GM23248 (cell line): ENCODE results near the gene ESR2.

Source experiments
- EZH2 ChIP-seq: fragments of 200-600 bp; sonication (generic); IDR thresholded peaks from 2 replicates; pipeline ENCODE4 v1.6.1; 2018; ENCODE audit warnings: antibody characterized with exemption, mild to moderate bottlenecking; ENCODE audit not compliant: insufficient read depth, poor library complexity, severe bottlenecking
- EZH2phosphoT487 ChIP-seq: fragments of 200-600 bp; sonication (generic); IDR thresholded peaks from 2 replicates; pipeline ENCODE4 v1.6.1; 2018; ENCODE audit warnings: antibody characterized with exemption, moderate library complexity, mild to moderate bottlenecking, low read depth; ENCODE audit not compliant: insufficient read depth

- TF ChIP-seq EZH2 (no peak), EZH2phosphoT487 (no peak)
Observed at GRCh38 chr14:64114796-64115195, 179.4 kb downstream of the ESR2 start.
